Left lung (tissue), 10 donors: ENCODE measurements around the gene CLMP. TPM values are rescaled to one million over a fixed set of nuclear protein-coding genes. Genes with fewer than 3 reads are reported as not detected.

ENCODE experiments used
- ATAC-seq: fragments of 200-7000 bp; cut with Tn5 transposase; one replicate; pipeline ENCODE4 v1.9.1; 2020; ENCODE audit warnings: moderate library complexity
- DNase-seq, 4 donors: peaks; one replicate each; pipeline ENCODE4 v3.0.0-alpha.2; 2013 to 2020
- H3K27ac ChIP-seq, 2 donors: fragments of 200-600 bp; sonication (generic) in 1 of 2; one replicate each; pipeline versions ENCODE4 v1.5.0 to v1.8.0; 2020 to 2021
- H3K27me3 ChIP-seq, 2 donors: fragments of 200-600 bp; sonication (generic) in 1 of 2; one replicate each; pipeline versions ENCODE4 v1.5.0 to v1.8.0; 2020 to 2021
- H3K36me3 ChIP-seq, 2 donors: fragments of 200-600 bp; sonication (generic) in 1 of 2; one replicate each; pipeline versions ENCODE4 v1.5.0 to v1.8.0; 2020 to 2021
- H3K4me1 ChIP-seq, 2 donors: fragments of 200-600 bp; one replicate each; pipeline ENCODE4 v1.8.0; 2021
- H3K4me3 ChIP-seq, 2 donors: fragments of 200-600 bp; sonication (generic) in 1 of 2; one replicate each; pipeline versions ENCODE4 v1.5.0 to v1.8.0; 2020 to 2021; ENCODE audit warnings: mild to moderate bottlenecking in 1 of 2
- H3K9me3 ChIP-seq, 2 donors: fragments of 200-600 bp; sonication (generic) in 1 of 2; one replicate each; pipeline versions ENCODE4 v1.5.0 to v1.8.0; 2020 to 2021
- intact Hi-C, 2 donors: fragments of 100-400 bp; cut with DNase I; formaldehyde crosslinking; loops; one replicate each; pipeline versions ENCODE4 v1.11.2 to v1.14.2; 2022
- polyA plus RNA-seq, 6 donors: library from polyadenylated mRNA; unstranded; fragments of 120-200 nt; gene quantifications; one replicate each; pipeline ENCODE4 v1.2.1, GENCODE V29; 2013; ENCODE audit not compliant: insufficient read length in 6 of 6
- total RNA-seq, 2 donors: library from RNA; stranded (reverse); fragmentation: NEBNext Ultra II Directional; extraction: Animal tissue kit (Norgen Biotek cat#: 25700); gene quantifications; one replicate each; pipeline ENCODE4 v1.2.1, GENCODE V29; 2021
- TF ChIP-seq, protein P1 (sequence below), 2 donors: fragments of 200-600 bp; sonication (generic) in 1 of 2; IDR thresholded peaks; one replicate each; pipeline versions ENCODE4 v1.5.0 to v1.8.0; 2021; ENCODE audit warnings: antibody characterized with exemption in 2 of 2
- donor health status: DM: no; HTN: yes; CAD: no.
- donor health status: DM: no; HTN: no; CAD: no.

Gene CLMP
- total and polyA plus RNA-seq, 8 donors = 16.5 to 22.5 (median 18.1) TPM

DNA sequence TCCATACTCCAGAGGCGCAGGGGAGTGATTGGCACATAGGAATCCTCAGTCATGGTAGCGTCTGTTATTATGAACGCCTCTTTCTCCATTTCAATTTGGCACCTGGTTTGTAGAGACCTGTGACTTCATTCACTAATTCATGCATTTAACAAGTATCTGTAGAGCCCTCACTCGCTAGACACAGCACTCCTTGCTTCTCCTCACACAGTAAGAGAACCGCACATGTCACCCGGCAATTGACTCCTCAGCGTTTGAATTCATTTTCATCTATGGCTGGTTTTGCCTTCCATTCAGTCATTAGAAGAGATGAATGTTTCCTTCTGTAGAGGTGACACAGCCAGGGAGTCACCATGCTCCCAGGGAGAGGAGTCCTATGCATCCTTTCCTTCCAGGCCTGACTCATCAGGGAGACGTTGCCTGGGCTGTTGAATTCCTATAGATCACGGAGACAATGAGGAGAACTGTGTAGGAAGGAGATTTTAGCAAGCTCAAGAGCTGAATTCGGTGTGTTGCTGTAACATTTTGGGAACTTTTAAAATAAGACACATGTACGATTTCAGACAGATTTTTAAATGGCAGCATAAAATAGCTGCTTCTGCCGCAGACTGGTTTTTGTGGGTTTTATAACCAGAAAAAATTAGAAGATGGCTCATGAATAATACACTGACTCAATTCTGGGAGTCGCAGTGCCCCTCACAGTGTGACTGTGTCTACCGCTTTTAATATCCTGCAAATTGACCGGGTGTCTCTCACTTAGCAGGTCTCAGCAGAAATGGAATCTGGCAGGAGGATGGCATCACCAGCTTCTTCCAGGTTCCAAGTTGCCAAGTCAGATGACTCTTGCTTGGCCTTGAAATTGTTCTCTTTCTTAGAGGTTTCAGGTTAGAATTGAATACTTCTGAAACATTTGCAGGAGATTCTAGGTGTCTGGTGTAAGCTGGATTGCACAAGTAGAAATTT, 44.4 kb upstream of the CLMP start:
- H3K4me1 ChIP-seq = no peaks in the 10 kb centered on the region
- DNase-seq = no peak
- H3K4me3 ChIP-seq = no peak overlapping the region
- no peaks in the 10 kb centered on the region for H3K36me3 ChIP-seq
- no peaks in the 10 kb centered on the region for H3K27me3 ChIP-seq
- intact Hi-C loops = no loop called here
- no peaks in the 10 kb centered on the region for H3K9me3 ChIP-seq
- ATAC-seq = no peak
- TF ChIP-seq, protein P1, sequence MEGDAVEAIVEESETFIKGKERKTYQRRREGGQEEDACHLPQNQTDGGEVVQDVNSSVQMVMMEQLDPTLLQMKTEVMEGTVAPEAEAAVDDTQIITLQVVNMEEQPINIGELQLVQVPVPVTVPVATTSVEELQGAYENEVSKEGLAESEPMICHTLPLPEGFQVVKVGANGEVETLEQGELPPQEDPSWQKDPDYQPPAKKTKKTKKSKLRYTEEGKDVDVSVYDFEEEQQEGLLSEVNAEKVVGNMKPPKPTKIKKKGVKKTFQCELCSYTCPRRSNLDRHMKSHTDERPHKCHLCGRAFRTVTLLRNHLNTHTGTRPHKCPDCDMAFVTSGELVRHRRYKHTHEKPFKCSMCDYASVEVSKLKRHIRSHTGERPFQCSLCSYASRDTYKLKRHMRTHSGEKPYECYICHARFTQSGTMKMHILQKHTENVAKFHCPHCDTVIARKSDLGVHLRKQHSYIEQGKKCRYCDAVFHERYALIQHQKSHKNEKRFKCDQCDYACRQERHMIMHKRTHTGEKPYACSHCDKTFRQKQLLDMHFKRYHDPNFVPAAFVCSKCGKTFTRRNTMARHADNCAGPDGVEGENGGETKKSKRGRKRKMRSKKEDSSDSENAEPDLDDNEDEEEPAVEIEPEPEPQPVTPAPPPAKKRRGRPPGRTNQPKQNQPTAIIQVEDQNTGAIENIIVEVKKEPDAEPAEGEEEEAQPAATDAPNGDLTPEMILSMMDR (IDR thresholded peaks at IDR 0.05) = no peak
- H3K27ac ChIP-seq = no peak overlapping the region

DNA sequence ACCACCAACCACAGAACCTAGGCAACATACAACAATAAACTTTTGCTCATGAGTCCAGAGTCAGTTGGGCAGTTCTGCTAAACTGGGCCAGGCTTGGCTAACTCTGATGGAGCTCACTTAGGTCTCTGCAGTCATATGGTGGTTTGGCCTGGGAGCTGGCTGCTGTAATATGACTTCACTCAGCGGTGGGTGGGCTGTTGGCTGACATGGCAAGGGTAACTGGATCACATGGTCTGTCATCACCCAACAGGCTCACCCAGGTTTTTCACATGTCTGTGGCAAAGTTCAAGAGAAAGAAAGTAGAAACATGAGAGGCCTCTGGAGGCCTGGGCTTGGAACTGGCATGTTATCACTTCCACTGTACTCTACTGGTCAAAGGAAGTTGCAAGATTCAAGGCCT, 43.2 kb upstream of the CLMP start:
- DNase-seq (peak in 1 of 4 donors; percentile 63), ATAC-seq (peak; percentile 47)
- Histone ChIP-seq H3K36me3 (no peaks in the 10 kb centered on the region), H3K27me3 (no peaks in the 10 kb centered on the region), H3K27ac (peak overlapping the region in 1 of 2 donors; percentile 34), H3K9me3 (no peaks in the 10 kb centered on the region), H3K4me3 (no peak overlapping the region), H3K4me1 (peaks cover 0 to 5% of the 10 kb centered on the region in 2 donors)
- intact Hi-C loops = no loop called here
- TF ChIP-seq, protein P1 (IDR thresholded peaks at IDR 0.05) = no peak

DNA sequence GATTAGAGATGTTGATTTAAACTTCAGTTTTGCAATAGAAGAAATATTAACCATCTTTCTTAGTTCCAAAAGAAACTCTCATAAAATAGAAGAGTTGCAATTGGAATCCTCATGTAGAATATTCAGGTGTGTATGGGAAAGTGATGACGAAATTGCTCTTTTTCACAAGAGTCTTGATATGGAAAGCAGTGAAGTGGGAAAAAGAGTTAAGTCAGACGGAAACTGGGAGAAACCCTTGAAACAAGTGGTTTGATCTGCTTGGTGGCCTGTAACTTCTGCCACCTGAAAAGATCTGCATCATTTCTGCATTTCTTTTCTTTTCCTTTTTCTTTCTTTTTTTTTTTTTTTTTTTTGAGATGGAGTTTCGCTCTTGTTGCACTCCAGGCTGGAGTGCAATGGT, 41.8 kb upstream of the CLMP start:
- ATAC-seq = peak; percentile 45
- no peak for DNase-seq
- Histone ChIP-seq H3K36me3 (no peaks in the 10 kb centered on the region), H3K9me3 (no peaks in the 10 kb centered on the region), H3K4me3 (no peak overlapping the region), H3K4me1 (peaks cover 0 to 6% of the 10 kb centered on the region in 2 donors), H3K27ac (no peak overlapping the region), H3K27me3 (no peaks in the 10 kb centered on the region)
- TF ChIP-seq, protein P1 (IDR thresholded peaks at IDR 0.05) = no peak
- intact Hi-C loops = no loop called here

DNA sequence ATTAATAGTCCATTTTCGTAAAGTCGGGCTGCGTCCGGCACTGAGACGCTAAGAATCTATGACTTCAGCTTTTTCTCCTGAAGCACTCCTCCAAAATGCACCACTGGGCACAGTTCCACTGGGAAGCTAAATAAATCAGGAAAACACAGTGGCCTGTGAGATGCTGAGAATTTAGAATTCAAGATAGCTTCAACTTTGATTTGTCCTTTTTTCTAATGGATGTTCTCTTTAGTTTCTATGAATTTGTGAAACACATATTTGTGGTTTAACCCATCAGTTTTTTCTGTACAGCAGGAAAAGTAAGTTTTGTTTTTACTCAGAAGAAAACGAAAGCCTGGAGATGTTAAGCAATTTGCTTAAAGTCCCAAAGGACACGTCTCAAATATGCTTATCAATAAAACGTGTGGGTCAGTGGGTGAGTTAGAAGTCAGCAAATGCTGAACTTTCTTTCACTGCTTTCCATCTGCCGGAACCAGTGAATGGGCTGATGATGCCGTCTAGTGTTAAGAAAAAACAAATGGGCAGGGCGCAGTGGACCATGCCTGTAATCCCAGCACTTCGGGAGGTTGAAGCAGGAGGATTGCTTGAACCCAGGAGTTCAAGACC, 40.7 kb upstream of the CLMP start:
- no peak overlapping the region for H3K4me3 ChIP-seq
- ATAC-seq = peak; percentile 27
- peaks cover 0 to 6% of the 10 kb centered on the region in 2 donors for H3K4me1 ChIP-seq
- TF ChIP-seq, protein P1 (IDR thresholded peaks at IDR 0.05) = no peak
- peak in 1 of 4 donors; percentile 44 for DNase-seq
- intact Hi-C loops = no loop called here
- no peaks in the 10 kb centered on the region for H3K9me3 ChIP-seq
- peak overlapping the region in 1 of 2 donors; percentile 19 for H3K27ac ChIP-seq
- H3K36me3 ChIP-seq = no peaks in the 10 kb centered on the region
- no peaks in the 10 kb centered on the region for H3K27me3 ChIP-seq

DNA sequence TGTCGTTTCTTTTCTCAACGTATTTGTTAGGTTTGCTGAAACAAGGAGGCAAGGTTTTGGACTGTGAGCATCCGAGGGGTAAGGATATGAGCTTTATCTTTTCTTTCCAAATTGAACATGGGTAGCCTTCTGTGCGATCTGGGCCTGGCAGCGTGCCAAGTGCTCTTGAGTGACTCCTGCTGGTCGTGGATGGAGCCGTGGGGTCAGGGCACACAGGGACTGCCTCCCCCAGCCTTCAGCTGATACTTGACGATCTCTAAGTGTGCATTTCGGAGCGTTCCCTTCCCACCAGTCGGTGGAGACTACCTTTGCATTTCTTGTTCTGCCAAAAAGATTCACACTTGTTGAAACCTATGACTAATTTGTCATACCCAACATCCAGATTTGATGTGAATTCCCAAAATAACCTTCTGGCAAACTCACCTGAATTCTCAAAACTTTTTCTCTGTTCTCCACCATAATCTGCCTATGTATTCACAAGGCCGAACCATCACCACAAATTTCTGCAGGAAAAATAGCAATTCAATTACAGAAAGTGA, 40.1 kb upstream of the CLMP start:
- no peak for ATAC-seq
- Histone ChIP-seq H3K27ac (peak overlapping the region in 1 of 2 donors; percentile 19), H3K4me3 (no peak overlapping the region), H3K4me1 (peaks cover 0 to 6% of the 10 kb centered on the region in 2 donors), H3K27me3 (no peaks in the 10 kb centered on the region), H3K9me3 (no peaks in the 10 kb centered on the region), H3K36me3 (no peaks in the 10 kb centered on the region)
- peak in 1 of 4 donors; percentile 77 for DNase-seq
- intact Hi-C loops = no loop called here
- TF ChIP-seq, protein P1 (IDR thresholded peaks at IDR 0.05) = peak in 1 of 2 donors; percentile 20
